ENCODE measurements around the gene FOXL3. TPM values are rescaled to one million over a fixed set of nuclear protein-coding genes. Genes with fewer than 3 reads are reported as not detected.

The FOXL3 gene
- total and polyA plus RNA-seq, 11 donors: not detected

DNA sequence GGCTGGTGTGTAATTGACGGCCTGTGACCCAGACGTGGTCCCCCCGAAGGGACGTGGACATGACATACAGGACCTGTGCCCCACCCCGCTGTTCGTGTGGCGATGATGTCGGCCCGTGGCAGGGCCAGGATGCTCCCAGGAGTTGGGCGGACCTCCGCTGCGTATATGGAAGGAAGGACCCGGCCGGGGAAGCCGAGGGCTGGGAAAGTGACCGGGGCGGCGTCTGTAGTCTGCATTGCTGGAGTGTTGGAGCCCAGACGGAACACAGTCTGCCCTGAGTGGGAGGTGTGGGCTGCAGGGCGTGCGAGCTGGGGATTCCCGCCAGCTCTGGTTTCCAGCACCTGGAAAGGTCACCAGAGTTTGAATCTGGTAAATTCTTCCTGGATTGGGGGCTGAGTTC lies 45.0 kb upstream of the FOXL3 start:
- intact Hi-C loops (cut with DNase I): no loop called here
- DNase-seq: no peak
- no peak overlapping the region for H3K27ac ChIP-seq
- H3K27me3 ChIP-seq: no peaks in the 10 kb centered on the region
- H3K4me3 ChIP-seq: no peak overlapping the region
- TF ChIP-seq, protein P1, sequence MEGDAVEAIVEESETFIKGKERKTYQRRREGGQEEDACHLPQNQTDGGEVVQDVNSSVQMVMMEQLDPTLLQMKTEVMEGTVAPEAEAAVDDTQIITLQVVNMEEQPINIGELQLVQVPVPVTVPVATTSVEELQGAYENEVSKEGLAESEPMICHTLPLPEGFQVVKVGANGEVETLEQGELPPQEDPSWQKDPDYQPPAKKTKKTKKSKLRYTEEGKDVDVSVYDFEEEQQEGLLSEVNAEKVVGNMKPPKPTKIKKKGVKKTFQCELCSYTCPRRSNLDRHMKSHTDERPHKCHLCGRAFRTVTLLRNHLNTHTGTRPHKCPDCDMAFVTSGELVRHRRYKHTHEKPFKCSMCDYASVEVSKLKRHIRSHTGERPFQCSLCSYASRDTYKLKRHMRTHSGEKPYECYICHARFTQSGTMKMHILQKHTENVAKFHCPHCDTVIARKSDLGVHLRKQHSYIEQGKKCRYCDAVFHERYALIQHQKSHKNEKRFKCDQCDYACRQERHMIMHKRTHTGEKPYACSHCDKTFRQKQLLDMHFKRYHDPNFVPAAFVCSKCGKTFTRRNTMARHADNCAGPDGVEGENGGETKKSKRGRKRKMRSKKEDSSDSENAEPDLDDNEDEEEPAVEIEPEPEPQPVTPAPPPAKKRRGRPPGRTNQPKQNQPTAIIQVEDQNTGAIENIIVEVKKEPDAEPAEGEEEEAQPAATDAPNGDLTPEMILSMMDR (IDR thresholded peaks at IDR 0.05): no peak
- TF ChIP-seq POLR2A (IDR thresholded peaks at IDR 0.05): no peak
- 89 to 94% (median 91%) methylated on average over 20 to 22 of the region's 22 CpGs for WGBS, 4 donors
- peaks cover 0 to 9% (median 0%) of the 10 kb centered on the region in 12 donors for H3K4me1 ChIP-seq
- peaks cover 0 to 42% (median 31%) of the 10 kb centered on the region in 9 donors for H3K36me3 ChIP-seq
- no peaks in the 10 kb centered on the region for H3K9me3 ChIP-seq
- peak in 2 of 4 donors; percentile 8 to 23 for ATAC-seq

DNA sequence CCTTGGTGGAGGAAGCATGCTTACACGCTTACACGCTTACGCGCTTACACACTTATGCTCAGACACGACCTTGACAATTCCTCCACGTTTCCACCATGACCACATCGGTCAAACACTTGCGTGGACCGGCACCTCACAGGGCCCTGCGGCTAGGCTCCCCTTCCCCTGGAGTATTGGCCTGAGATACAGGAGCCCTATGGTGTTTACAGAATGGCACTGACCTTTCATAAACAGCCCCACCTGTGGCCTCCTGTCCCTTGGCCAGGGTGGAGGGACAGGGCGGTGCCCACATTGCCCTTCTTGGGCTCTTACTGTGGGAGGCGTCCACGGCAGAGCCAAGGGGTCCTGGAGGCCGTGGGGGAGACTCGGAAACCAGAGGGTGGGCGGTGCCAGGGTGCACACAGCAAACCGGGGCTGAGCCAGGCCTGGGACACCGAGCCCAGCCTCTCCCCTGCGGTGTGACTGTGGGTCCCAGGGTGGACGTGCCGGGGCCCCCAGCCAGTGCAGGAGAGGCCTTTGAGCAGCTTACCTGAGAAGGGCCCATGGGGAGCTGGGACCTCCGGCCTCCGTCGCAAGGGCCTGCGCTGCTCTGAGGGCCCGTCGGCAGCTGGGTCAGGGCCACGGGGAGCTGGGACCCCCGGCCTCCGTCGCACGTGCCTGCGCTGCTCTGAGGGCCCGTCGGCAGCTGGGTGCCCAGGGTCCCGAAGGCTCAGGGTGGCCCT lies 44.2 kb upstream of the FOXL3 start:
- no peak overlapping the region for H3K27ac ChIP-seq
- H3K9me3 ChIP-seq: no peaks in the 10 kb centered on the region
- intact Hi-C loops (cut with DNase I): no loop called here
- peaks cover 0 to 49% (median 37%) of the 10 kb centered on the region in 9 donors for H3K36me3 ChIP-seq
- TF ChIP-seq, protein P1 (IDR thresholded peaks at IDR 0.05): no peak
- TF ChIP-seq POLR2A (IDR thresholded peaks at IDR 0.05): no peak
- ATAC-seq: no peak
- WGBS, 4 donors: 93 to 97% (median 95%) methylated on average over 24 to 36 of the region's 36 CpGs
- no peak overlapping the region for H3K4me3 ChIP-seq
- no peaks in the 10 kb centered on the region for H3K27me3 ChIP-seq
- no peak for DNase-seq
- peaks cover 0 to 6% (median 0%) of the 10 kb centered on the region in 12 donors for H3K4me1 ChIP-seq

DNA sequence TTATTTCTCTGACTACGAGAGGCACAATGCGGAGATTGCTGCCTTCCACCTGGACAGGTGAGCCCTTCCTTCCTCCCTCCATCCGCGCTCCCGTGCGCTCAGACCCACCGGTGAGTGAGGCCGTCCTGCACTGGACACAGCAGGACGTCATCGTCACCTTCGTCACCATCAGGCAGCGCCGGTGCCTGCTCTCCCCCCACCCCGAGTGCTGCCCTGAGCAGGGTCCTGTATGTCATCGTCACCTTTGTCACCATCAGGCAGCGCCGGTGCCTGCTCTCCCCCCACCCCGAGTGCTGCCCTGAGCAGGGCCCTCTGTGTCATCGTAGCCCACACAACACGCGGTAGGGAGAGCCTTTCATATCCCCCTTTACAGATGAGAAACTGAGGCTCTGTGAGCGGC lies 43.5 kb upstream of the FOXL3 start:
- WGBS, 4 donors: 82 to 91% (median 88%) methylated on average over 22 of the region's 22 CpGs
- H3K4me3 ChIP-seq: no peak overlapping the region
- DNase-seq (no peak), ATAC-seq (no peak)
- TF ChIP-seq POLR2A (IDR thresholded peaks at IDR 0.05): no peak
- TF ChIP-seq, protein P1 (IDR thresholded peaks at IDR 0.05): no peak
- no peaks in the 10 kb centered on the region for H3K9me3 ChIP-seq
- H3K27me3 ChIP-seq: no peaks in the 10 kb centered on the region
- peaks cover 0 to 56% (median 41%) of the 10 kb centered on the region in 9 donors for H3K36me3 ChIP-seq
- H3K4me1 ChIP-seq: no peaks in the 10 kb centered on the region
- no peak overlapping the region for H3K27ac ChIP-seq
- intact Hi-C loops (cut with DNase I): no loop called here

DNA sequence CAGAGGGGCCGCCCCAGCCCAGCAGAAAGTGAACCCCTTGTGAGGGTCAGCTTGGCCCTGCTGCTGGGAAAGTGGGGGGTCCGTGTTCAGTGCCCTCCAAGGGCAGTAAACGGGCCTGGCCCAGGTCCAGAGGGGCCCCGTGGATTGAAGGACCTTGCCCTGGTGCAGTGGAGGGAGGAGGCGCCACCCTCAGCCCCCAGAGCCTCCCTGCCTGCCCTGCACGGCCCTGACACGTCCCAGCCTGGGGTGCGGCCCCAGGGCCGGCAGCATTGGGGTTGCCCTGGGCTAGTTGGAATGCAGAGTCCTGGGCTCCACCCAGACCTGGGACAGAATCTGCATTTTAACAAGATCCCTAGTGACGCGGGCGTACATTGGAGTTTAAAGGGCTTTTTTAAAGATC lies 42.8 kb upstream of the FOXL3 start:
- Histone ChIP-seq H3K4me3 (no peak overlapping the region), H3K4me1 (no peaks in the 10 kb centered on the region), H3K27me3 (no peaks in the 10 kb centered on the region), H3K9me3 (no peaks in the 10 kb centered on the region), H3K36me3 (peaks cover 0 to 64% (median 48%) of the 10 kb centered on the region in 9 donors), H3K27ac (no peak overlapping the region)
- DNase-seq: no peak
- TF ChIP-seq POLR2A (IDR thresholded peaks at IDR 0.05): no peak
- TF ChIP-seq, protein P1 (IDR thresholded peaks at IDR 0.05): no peak
- no peak for ATAC-seq
- 87 to 93% (median 89%) methylated on average over 8 to 12 of the region's 12 CpGs for WGBS, 4 donors
- intact Hi-C loops (cut with DNase I): no loop called here
